Frontal cortex (tissue), 4 donors: ENCODE measurements around the gene PRKCH. TPM values are rescaled to one million over a fixed set of nuclear protein-coding genes. Genes with fewer than 3 reads are reported as not detected.
A peak's percentile ranks its signal among the peaks of the same experiment; 100 is the strongest.

ENCODE experiments used
- DNase-seq, 2 donors: peaks; one replicate each; pipeline ENCODE4 v3.0.0; 2012; ENCODE audit warnings: low spot score in 2 of 2
- FAIRE-seq: peaks from 2 replicates; lab custom pipeline; 2012; peaks lifted over from hg19 to GRCh38; lab: Jason Lieb, UNC
- total RNA-seq: library from RNA; depleted of rRNA; stranded (reverse); fragments of >200 nt; gene quantifications from one replicate; pipeline ENCODE4 v1.2.3, GENCODE V29; 2014
- donor health status: control.
- donor health status: control.
- donor health status: control.

PRKCH gene
- total RNA-seq, 1 donor from 2014 or later: 21.6 TPM

DNA sequence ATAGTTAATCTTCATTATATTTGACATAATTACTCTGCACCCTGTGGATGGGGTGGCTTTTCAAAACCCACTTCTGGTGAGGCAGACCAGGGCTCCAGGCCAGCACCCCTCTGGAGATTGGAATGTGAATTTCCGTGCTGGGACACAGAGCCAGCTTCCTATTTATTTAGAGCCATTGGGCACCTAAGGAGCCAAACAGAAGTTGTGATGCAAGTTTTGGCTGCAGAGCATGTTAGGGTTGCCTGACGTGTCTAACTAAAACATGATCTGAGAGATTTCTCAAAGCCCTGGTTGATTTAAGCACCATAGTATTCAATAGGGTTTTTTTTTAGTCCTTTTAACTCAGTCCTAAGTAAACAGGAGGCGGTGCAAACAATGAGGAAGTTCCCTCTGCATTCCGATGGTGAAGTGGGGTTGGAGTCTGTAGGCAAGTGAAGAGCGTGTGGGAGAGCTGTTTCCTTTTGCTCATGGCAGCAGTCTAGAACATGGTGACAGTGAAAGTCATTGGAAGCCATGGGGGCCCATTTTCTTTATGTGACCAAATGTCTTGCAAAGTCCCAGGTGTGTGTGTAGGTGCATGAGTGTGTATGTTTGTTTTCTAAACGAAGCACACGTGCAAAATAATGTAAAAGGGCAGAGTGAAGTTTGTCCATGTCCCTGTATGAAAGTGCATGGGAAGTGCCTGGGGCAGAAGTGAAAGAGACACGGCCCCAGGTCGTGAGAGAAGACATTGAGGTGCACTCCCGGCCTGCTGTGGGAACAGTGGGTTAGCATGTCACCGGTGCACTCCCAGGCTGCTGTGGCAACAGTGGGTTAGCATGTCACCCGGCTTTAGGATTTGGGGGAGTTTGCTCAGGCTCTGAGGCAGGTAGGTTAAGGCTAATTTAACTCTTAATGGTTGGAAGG, 117.7 kb downstream of the PRKCH start:
- DNase-seq (peak in 1 of 2 donors; percentile 13), FAIRE-seq (no peak)

DNA sequence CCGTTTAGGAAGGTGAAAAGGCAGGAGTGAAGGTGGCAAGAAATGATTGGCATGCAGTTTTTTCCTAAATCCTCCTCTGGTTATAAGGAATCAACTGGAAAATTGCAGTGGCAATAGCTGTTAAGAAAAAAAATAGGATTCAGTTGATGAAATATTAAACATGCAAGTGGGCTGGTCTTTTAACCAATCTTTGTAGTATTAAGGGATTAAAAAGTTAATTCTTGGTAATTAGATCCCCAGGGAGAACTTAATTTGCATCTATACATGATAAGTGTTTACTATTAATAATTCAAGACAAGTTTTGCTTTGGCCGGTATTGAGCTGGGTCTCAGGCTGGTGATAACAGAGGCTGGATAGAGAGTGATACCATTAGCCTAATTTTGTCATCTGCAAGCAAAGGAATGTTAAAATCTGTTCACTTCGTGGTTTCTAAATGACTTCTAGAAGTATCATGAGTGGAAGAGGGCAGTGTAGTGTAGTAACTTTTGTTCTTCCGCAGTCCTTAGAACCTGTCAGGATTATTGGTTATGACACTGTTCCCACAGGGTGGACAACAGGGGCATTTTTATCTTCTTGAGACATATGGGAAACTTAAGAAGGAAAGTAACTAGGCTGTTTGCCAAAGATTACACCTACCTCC, 118.5 kb downstream of the PRKCH start:
- DNase-seq (no peak), FAIRE-seq (no peak)

DNA sequence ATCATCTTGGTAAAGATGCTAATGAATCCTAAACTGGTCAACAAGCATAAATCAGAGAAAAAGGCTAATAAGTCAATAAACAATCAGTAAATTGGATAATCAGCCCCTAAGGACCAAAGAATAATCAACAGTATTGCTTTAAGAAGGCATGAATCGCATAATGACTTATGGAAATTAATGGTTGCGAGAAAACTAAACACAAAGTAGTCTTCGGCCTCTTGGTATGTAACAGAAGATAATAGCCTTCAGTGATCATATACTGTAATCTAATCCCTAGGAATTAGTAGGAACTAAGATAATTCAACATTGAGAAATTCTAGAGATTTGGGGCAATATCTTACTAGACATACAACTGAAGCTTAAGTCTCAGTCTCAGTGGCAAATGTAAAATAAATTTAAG, 122.1 kb downstream of the PRKCH start:
- no peak for DNase-seq
- FAIRE-seq: no peak

DNA sequence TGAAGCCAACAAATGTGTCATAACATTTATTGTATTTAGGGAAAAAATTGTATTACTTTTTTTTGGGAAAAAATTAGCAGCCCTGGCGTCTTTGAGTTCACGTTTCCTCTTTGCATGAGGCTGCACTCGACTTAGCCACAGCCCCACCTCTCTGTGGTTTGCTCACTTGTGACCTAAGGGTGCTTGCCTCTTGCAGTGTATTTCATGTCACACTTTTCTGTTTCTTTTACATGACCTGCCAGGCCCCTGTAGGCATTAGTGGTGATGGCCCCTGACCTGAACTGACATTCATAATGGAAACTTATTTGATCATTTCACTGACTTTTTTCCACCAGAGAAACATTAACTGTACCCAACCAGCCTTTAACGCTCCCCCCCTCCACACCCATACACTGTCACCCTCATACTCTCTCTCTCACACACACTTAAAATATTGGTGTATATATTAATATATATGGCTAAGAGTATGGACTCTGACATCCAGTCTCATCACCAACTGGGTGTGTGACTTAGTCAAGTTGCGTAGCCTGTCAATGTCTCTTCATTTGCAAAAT, 122.9 kb downstream of the PRKCH start:
- DNase-seq (no peak), FAIRE-seq (no peak)

DNA sequence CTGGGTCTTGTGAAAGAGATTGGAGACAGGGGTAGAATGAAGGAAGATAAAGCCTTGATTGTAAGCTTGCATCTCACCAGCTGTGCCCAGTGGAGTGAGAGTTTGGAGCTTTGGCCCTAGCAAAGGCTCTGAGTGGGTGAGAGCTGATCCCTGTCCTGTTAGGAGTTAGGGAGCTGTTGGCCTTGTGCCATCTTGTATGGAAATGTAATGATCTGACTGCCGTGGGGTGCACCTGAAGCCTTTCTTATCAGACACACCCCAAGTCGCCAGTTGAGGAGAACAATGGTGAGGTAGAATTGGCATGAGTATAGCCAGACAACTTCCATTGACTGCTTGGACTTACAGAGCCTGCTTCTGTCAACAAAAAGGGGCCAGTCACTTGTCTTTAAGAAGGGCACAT, 130.1 kb downstream of the PRKCH start:
- FAIRE-seq: no peak

DNA sequence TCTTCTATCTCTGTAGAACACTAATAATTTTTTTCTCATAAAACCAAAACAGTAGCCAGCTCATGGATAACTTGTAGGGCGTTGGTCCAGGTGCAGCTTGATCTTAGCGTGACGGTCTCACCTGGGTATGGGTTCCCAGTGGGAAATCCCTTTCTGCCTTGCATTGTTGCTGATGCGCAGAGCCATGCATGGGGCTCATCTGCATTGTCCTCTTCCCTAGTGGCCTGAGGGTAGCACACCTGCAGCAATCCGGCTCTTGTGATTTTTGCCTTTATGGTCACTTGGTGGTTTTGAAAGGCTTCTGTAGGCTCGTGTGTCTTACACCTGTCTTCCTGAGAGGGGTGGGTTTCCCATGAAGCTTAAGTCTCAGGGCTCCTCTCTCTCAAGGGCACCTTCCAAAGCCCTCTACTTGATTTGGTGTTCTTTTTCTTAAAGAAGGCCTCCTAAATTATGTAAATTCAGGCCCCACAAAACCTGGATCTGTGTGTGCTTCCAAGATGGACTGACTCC, 130.6 kb downstream of the PRKCH start:
- DNase-seq: no peak
- FAIRE-seq: no peak

More for the DNA sequence above, 130.1 kb downstream of the PRKCH start:
- DNase-seq: no peak

DNA sequence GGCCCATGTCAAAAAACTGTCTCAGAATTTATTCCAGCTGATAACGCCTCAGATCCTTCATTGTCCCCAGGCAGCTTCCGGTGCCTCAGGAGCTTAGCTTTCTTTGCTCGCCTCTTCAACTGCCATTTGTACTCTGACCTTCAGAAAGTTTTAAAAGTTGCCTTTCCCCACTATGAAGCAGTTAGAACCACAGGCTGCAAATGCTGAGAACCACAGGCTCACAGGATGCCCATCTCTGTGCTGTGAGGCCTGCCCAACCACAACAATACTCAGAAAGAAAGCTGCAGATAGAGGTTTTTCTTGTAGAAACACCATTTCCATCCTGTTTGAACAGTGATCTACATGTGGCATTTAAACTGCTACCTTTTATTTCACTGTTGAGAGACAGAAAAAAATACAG, 131.1 kb downstream of the PRKCH start:
- no peak for FAIRE-seq
- no peak for DNase-seq

DNA sequence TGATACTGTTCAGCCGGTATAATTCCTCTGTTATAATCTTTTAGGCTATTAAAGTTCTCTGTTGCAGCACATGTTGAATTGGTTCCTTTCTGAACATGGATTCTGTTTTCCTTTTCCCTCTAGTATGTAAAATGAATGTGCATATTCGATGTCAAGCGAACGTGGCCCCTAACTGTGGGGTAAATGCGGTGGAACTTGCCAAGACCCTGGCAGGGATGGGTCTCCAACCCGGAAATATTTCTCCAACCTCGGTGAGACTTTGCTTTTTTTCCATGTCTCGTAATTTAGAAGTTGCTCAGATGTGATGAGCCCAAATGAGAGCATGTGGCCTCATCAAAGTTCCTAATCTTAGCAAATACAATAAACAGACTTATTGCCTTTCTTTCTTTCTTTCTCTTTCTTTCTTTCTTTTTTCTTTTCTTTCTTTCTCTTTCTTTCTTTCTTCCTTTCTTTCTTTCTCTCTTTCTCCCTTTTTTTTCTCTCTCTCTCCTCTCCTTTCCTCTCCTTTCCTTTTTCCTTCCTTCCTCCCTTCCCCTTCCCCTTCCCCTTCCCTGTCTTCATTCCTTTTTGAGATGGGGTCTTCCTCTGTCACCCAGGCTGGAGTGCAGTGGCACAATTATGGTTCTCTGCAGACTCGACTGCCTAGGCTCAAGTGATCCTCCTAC, 131.9 kb downstream of the PRKCH start:
- no peak for DNase-seq
- FAIRE-seq: no peak

DNA sequence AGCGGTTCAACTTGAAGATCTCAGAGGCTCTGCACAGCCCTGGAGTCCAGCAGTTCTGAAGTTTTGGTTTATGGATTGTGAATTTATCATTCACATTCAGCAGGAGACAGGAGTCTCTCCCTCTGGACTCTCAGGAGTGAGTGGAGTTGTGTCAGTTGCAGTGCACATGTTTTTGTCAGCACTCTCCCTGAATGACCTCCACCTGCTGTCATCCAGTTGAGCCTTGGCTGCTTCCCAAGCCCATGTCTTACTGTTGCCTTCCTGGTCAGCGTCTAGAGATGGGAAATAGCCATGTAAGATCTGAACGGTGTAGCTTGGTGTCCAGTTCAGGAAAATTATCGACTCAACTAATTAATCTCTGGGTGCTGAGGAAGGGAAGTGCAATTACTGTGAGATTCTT, 133.2 kb downstream of the PRKCH start:
- FAIRE-seq (no peak), DNase-seq (no peak)

DNA sequence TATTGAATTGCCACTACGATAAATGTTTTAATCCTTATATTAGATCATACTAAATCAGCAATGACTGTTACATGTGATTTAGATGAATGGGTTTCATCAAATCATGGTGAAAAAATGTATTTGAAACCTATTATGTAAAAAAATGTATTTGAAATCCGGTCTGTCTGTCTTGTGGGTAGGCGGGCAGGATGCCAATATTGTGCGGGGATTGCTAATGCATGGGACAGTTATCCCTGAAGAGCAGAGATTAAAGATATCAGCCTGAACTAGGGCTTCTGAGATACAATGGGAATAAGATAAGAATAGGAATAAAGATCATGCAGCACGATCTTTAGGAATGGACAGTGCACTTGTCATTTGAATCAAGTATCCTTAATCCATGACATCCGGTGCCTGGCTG, 134.0 kb downstream of the PRKCH start:
- FAIRE-seq (no peak), DNase-seq (no peak)

DNA sequence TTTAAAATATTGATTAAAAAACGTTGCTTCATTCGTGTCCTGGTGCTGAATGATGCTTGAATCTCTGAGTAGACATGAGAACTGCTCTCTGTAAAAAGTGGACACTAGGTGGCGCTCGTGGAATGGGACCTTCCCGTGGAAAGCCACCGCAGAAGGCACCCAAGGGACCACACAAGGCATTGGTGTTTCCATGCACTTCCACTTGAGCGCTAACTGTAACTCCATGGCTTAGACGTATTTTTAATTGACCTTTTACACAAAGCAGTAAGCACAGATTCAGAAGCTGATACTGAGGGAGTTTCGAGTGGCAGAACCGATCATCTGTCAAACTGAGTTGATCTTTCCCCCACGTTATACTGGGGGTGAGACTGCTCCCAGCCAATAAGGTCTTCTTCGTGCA, 135.3 kb downstream of the PRKCH start:
- FAIRE-seq: peak; percentile 49
- DNase-seq: peak in 1 of 2 donors; percentile 73

DNA sequence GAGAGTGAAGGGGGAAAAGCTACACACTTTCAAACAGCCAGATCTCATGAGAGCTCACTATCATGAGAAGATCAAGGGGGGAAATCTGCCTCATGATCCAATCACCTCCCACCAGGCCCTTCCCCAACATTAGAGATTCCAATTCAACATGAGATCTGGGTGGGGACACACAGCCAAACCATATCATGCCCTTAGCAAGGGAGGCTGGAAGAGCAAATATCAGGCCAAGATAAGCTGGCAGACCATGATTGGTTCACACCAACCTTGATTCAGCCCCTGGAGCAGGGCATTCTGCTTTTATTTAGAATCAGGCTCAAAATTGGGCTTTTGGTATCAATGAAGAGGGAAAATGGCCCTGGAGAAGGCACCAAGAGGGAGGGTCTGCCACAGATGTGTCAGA, 137.4 kb downstream of the PRKCH start:
- no peak for FAIRE-seq
- no peak for DNase-seq

DNA sequence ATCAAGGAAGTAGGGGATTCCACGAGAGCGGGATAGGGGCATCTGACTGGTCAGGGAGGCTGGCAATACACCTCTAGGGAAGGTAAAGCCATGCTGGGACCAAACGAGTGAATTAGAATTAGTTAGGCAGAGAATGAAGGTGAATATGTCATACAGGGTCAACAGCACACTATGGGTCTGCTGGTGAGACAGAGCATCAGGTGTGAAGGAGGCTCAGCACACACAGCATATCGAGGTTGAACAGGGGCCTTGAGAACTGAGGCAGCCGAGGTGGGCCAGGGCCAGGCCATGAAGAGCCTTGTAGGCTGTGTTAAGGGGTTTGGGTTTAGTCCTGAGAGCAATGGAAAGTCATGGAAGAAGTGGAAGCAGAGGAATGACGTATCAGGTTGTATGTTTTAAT, 137.8 kb downstream of the PRKCH start:
- DNase-seq: no peak
- FAIRE-seq: no peak

DNA sequence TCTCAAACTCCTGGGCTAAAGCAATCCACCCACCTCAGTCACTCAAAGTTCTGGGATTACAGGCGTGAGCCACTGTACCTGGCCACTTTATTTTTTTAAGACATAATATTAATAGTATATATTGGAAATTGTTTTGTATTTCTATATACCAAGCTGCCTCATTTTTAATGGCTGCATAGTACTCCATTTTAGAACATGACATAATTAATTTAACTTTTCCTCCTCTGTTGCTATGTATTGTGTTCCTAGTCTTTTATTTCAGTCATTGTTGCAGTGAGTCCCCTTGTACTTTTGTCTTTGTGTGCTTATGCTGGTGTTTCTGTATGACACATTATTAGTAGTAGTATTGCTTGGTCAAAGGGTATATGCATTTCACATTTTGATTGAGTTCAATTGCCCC, 138.7 kb downstream of the PRKCH start:
- no peak for FAIRE-seq
- DNase-seq: no peak

DNA sequence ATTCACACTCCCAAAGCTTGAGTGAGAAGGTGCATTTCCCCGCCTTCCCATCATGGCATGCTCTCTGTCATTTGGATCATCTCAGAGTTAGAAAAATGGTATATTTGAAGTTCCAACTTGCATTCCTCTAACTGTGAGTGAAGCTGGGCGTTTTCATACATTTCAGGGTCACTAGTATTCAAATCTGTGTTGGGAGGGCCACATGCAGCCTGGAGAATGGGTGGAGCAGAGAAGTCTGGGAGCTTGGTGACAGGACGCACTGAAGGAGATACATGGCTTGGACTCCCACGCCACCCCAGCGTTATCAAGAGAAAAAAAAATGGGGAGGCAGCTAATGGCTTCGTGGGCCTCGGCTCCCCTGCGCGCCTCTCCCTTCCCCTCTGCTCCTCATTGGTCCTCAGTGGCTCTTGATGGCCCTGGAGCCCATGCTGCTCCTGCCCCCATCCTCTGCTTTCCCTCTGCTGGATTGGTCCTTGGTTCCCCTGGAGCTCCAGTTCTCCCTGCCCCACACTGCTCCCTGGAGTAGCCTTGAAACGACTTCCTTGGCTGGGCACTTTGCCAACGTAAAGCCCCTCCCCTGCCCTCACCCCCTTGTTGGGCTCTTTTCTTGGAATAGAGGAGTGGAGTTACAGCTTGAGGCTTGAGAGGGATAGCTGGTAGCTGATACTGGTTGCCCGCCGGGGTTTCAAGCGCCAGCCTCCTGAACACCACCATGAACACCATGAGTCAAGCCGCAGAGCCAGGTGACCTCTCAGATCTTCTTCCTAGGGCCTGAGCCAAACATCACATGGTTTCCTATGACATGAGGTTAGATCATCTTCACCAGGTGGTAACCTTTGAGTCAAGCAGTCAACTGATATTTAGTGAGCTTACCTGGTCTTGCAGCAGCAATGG, 139.6 kb downstream of the PRKCH start:
- FAIRE-seq: no peak
- no peak for DNase-seq

DNA sequence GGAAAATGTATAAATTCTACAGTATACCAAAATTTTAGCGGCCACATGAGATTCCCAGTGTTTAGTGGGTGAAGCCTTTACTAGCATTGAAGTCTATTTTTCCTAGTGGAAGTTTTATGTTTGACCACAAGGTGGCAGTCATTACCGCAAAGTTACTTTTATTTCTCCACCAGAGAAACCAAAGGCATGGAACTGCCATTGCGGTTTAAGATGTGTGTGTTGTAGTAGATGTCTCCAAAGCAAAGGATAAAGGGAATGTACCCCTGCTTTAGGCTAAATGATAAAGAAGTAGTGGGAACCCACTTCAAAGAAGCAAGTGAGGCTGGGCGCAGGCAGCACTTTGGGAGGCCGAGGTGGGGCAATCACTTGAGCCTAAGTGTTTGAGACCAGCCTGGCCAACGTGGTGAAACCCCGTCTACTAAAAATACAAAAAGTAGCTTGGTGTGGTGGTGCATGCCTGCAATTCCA, 140.5 kb downstream of the PRKCH start:
- FAIRE-seq (peak; percentile 34), DNase-seq (peak; percentile 29 to 66)

DNA sequence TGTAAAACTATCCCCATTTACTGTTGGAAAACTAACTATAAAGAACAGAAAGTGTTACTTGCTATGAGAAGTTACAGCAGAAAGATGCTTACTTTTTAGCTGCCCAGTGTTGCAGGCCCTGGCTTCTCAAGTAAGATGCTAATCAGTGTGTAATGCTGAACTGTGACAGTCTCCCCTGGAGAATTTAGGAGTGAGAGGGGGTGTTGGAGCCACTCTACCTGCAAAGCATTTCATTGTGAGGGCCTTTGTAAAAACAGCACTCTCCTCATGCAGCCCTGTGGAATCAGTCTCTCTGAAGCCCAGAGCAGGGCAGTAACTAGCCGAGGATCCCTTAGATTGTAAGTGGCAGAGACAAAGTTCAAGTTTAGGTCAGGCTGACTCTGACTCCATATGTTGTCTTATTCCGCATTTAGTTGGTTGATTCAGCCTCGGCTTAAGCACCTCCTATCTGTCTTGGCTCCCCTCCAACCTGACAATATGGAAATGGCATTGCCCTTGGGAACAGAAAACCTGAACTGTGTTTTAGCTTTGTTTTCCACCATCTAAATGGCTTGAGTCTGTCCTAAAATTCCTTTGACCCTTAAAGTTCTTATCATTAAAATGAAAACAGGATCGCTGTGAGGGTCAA, 141.3 kb downstream of the PRKCH start:
- DNase-seq (no peak), FAIRE-seq (no peak)

DNA sequence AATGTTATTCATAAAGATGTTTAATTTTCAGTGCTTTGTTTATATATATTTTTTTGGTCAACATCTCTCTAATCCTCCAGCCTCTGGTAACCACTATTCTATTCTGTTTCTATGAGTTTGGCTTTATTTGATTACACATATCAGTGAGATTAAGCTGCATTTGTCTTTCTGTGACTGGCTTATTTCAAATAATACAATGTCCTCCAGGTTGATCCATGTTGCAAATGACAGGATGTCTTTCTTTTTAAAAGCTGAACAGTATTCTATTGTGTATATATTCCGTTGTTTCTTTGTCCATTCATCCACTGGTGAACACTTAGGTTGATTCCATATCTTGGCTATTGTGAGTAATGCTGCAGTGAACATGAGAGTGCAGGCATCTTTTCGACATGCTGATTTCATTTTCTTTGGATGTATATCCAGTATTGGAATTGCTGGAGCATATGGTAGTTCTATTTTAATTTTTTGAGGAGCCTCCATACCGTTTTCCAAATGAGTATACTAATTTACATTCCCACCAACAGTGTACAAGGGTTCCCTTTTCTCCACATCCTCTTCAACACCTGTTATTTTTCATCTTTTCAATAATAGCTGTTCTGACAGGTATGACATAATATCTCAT, 142.4 kb downstream of the PRKCH start:
- FAIRE-seq (no peak), DNase-seq (no peak)
